Hair follicle dermal papilla cell (primary cell): ENCODE results near the gene ULK4. TPM values are rescaled to one million over a fixed set of nuclear protein-coding genes. Genes with fewer than 3 reads are reported as not detected.

Experiments
- small RNA-seq: library from RNA; depleted of rRNA; stranded (forward); fragments of <200 nt; gene quantifications from one replicate; pipeline ENCODE3, GENCODE V24; 2012
- total RNA-seq: library from RNA; depleted of rRNA; stranded (reverse); fragments of >200 nt; gene quantifications from 2 replicates; pipeline ENCODE4 v1.2.3, GENCODE V29; 2012

ULK4 gene
- 15.3 and 18.6 TPM in 2 replicates for total RNA-seq

DNA sequence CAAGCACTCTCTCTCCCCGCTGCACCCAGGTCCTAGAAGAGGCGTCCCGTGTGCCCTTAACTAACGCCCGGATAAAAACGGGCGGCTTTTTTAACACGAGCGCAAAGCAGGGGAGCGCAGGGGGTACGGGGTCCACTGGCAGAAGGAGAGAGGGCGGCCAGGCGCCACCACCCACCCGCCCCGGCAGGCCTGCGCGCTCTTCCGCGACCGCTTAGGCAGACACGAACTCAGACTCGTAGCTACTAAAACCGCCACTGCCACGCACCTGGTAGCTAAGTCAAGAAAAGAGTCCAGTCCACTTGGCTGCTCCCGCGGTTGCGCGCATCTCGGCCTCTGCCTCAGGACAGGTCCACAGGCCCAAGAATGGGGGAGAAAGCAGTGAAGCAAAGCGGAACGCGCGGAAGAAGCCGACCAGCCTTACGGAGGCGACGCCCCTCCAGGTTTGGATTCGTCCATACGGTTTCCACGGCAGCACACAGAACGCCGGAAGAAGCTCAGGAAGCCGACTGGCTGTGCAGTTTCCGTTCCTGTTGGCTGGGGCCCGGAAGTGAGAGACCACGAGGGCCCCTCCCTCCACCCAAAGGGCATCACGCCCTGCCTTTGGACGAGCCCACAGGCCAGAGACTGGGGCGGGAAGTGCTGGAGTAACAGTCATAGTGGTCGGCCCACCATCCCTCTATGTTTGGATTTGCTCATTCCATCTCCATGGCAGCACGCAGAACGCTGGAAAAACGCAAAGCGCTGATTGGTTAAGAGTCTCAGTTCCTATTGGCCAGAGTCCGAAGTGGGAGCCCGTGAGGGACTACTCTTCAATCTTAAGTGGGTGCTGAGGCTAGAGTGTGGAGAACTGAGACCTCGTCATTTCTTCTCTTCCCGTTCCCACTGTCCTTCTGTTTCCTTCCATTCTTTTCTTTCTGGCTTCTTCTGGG is at the start of gene ULK4:
Gene ULK4 (minus strand): TSS at position 353 of the 929 bp plus-strand sequence. CDS start 7,344 bp downstream, outside the sequence.

DNA sequence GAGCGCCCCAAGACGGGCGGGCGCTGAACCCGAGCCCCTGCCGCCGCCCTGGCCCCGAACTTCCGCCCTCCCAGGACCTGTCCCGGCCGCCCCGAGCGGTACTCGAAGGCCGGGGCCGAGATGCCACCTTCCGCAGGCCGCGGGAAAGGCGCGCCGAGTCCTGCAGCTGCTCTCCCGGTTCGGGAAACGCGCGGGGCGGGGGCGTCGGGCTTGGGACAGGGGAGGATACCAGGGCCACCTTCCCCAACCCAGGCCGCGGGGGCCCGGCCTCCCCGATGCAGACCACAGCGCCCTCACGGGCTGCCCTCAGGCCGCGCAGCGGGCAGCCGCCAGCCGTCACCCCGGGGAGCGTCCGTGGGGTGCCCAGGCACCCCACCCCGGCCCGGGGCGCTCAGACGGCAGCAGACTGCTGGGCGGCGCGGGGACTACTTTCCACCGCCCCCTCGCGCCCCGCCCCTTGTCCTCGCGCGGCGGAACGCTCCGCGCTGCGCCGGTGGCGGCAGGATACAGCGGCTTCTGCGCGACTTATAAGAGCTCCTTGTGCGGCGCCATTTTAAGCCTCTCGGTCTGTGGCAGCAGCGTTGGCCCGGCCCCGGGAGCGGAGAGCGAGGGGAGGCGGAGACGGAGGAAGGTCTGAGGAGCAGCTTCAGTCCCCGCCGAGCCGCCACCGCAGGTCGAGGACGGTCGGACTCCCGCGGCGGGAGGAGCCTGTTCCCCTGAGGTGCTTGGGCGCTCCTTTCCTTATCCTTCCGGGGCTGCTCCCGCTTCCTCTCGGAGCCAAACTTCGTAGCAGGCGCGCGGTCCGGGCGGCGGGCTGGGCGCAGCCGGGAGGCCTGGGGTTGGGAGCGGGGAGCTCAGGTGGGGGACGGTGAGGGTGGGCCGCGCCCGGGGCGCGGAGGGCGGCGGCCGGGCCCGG is 762.7 kb downstream of the ULK4 start, which contains the start of gene CTNNB1:
Gene CTNNB1 (plus strand): TSS at position 556 of the 916 bp plus-strand sequence. CDS start 24,564 bp downstream, outside the sequence.

Small RNA genes within 50 kb of the gene (small RNA-seq; reads per million reads assigned to genes)
- not detected for gene ATP6V0E1P2
- gene RF00019: not detected
- gene RF00096: not detected
- gene RF00602: not detected

Other genes with a start within 250 kb of the ULK4 start
- gene TRAK1, start 129.3 kb upstream of the ULK4 start, total RNA-seq: 73.3 and 80.5 TPM in 2 replicates